IPS DF 4.7 (cell line): Measurements from ENCODE around the gene TMEM87A.

ENCODE experiments used
- DNase-seq: peaks from one replicate; pipeline ENCODE4 v3.0.0-alpha.2; 2013; ENCODE audit warnings: low spot score; ENCODE audit errors: extremely low read depth

Gene TMEM87A

GRCh38 chr15:42207674-42208579 lies 65.3 kb downstream of the TMEM87A start, which contains the start of gene VPS39:
VPS39 (minus strand) TSS chr15:42208304; CDS start chr15:42208153, 151 bp downstream.
- peak; percentile 56 for DNase-seq

DNA sequence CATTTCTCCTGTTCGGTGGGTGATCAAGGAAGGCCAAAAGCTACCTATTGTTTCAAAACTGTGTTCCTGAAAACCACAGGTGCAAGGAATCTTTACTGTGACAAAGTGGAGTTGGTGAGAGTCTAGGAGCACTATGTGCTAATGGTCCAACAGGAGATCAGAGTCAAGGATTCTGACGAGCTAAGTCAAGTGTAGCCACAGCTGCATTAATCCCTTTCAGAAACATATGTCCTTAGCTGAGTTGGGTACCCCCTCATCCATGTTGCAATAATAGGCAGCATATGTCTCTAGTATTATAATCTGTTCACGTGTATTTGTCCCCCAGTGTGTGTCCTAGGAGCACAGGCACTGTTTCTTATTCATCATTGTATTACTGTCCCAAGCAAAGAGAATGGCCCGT lies 66.8 kb downstream of the TMEM87A start:
- DNase-seq: no peak

DNA sequence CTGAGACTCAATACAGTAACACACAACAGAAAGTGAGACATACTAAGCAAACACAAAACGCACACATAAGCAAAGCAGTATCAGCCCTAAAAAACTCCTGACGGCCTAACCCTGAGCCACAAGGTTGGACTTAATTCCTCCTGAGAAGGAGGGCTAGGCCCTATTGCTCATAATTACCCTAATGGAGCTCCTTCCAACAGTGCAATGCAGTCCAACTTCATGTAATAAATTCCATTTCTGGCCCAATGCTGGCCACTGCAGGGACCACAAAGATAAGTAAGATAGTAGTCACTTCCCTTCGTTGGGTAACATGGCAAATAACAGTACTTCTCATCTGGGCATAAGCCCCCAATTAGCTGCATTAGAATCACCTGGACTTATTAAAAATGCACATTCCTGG lies 69.3 kb downstream of the TMEM87A start:
- no peak for DNase-seq

GRCh38 chr15:42202653-42203052 lies 70.6 kb downstream of the TMEM87A start:
- DNase-seq: no peak

DNA sequence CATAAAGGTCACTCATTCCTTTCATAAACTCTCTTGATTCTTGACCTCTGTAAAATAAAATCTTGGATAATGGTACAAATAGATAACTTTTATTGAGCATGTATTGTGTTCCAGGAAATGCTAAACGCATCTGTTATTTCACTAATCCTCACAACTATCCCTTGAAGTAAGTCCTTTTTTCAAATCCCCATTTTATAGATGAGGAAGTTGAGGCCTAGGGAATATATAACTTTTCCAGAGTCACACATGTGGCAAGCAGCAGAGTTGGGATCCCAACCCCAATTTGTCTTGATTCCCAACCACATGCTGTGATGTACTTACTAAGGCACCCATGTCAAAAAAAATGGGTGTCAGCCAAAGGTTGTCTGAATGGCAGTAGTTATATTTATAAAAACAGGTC lies 71.4 kb downstream of the TMEM87A start:
- no peak for DNase-seq

- DNase-seq: no peak
Observed at GRCh38 chr15:42199126-42199525, 74.1 kb downstream of the TMEM87A start.

GRCh38 chr15:42198516-42198915 lies 74.7 kb downstream of the TMEM87A start:
- no peak for DNase-seq

DNA sequence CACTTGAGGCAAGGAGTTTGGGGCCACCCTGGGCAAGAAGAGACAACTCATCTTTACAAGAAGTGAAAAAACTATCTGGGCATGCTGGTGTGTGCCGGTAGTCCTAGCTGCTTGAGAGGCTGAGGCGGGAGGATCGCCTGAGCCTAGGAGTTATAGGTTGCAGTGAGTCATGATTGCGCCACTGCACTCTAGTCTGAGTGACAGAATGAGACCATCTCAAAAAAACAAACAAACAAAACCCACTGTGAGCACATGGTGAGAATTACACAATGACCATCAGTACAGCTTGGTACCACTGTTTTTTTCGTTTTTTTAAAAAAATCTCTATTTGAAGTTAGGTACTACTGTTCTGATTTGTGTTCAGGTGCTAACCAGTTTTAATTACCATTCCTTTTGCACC lies 78.7 kb downstream of the TMEM87A start:
- DNase-seq: no peak

GRCh38 chr15:42193383-42193782 lies 79.8 kb downstream of the TMEM87A start:
- no peak for DNase-seq

- DNase-seq: no peak
Observed at GRCh38 chr15:42191610-42192346, 81.5 kb downstream of the TMEM87A start.

GRCh38 chr15:42190370-42190769 lies 82.9 kb downstream of the TMEM87A start:
- DNase-seq: no peak

GRCh38 chr15:42185801-42186200 lies 87.4 kb downstream of the TMEM87A start:
- DNase-seq: no peak

- DNase-seq: no peak
Observed at GRCh38 chr15:42184736-42185135, 88.5 kb downstream of the TMEM87A start.

DNA sequence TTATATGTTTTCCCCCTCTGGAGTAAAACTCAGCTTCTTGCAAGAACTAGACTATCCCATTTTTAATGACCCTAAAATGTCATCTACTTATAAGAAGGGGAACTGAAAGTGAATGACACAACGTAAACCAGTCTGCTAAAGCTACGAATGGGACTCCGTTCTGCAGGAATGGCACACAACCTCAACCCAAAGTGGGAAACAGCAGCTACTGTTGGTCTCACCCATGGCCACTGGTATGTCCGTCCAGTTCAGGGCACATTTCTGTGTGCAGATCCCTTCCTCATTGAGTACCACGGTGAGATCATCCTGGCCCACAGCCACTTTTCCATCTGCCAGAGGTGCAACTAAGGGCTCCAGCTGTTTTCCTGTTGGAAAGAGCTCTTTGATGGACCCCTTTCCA lies 88.9 kb downstream of the TMEM87A start:
- no peak for DNase-seq

DNA sequence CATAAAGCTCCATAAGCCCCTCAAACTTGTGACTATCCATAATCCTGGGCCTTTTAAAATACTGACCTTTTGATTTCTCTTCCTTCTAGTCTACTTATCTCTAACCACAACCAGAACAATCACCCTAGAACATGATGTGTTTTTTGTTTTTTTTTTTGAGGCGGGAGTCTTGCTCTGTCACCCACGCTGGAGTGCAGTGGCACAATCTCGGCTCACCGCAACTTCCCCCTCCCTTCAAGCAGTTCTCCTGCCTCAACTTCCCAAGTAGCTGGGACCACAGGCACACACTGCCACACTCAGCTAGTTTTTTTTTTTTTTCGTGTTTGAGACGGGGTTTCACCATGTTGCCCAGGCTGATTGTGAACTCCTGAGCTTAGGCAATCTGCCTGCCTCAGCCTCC lies 90.3 kb downstream of the TMEM87A start:
- no peak for DNase-seq

GRCh38 chr15:42182328-42182886 lies 90.8 kb downstream of the TMEM87A start:
- no peak for DNase-seq

GRCh38 chr15:42178056-42178455 lies 95.2 kb downstream of the TMEM87A start:
- no peak for DNase-seq

DNA sequence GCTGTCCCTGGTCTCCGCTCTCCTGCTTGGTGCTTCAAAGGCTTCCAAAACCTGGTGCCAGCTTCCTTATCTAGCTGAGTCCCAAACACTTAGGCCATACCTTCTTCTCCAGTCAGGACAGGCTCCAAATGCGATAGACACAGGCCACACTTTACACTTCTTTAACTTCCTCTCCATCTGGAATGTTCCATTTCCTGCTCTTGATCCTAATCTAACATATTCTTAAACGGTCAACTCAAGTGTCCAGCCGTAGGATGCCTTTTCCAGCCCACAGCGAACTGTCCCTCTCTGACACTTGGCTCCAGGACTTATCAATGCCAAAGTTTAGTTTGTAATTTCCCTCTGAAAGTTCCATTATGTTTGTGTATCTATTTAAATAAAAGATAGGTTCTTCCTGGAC lies 97.6 kb downstream of the TMEM87A start:
- no peak for DNase-seq

- DNase-seq: no peak
Observed at GRCh38 chr15:42172475-42172874, 100.8 kb downstream of the TMEM87A start.

DNA sequence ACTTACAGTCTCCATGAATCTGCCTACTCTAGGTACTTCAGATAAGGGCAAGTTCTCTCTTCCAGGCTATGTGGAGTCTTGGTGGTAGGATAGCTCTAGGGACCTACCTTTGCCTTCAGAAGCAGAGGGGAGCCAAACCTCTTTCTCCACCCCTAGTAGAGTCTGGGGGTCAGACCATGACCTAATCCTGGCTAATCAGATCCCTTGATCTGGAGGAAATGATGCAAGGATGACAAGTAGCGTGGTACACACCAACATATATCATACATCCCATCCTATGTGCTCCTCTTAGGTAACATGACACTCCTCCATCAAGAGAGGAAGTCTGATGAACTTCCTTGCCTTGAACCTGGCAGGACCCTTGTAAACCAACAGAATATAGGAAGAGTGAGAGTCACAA lies 101.4 kb downstream of the TMEM87A start:
- DNase-seq: no peak

DNA sequence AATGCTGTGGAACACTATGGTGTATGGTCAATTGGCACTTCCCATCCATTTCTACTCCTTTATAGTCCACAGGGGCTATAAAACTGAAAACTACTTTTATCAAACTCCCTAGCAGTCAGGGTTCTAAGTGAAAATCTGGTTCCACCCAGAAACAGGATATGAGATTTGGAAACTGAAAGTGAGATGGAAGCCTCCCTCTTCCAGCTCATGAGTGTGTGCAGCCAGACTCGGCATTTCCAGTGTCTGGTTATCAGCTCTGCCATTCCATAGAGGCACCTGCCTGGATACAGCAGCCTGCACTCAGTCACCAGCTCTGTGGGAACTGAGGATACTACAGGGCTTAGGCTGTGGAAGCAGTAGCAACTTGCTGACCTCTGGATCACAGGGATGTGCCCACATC lies 102.1 kb downstream of the TMEM87A start:
- DNase-seq: no peak

DNA sequence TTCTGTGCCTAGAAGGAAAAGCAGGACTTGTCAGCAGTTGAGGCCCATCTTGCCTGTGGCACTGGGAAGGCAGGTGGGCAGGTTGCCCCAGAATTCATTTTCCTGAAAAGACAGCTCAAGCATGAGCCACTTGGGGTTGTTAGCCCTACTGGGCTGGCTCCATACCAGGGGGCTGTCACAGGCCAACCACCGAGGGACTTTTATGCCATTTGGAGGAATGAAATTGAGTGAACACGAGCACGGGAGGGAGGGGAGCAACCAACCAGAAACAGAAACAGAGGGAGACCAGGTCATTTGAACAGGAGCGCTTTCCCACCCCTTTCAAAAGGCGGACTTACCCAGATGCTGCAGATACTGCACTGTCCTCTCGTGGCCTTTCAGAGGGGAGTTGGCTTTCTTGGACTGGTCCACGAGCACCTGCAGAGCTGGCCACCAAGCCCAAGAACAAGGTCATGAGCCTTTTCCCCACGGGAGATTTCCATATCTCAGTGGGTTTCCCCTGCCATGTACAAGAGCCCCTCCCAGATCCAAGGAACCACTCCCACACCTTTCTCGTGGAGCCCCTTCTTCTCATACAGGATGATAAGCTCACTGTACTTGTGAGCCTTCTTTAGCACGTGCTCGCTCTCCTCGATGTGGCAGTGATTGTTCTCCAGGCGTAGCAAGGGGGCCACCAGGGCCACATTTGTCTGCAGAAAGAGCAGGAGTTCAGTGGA lies 106.8 kb downstream of the TMEM87A start:
- no peak for DNase-seq
